K562 (cell line): ENCODE data around the gene CREG1. TPM values are rescaled to one million over a fixed set of nuclear protein-coding genes. Genes with fewer than 3 reads are reported as not detected.
A peak's percentile ranks its signal among the peaks of the same experiment; 100 is the strongest.

Experiments used
- ATF7 ChIP-seq: fragments of 450-650 bp; IDR thresholded peaks from 2 replicates; pipeline ENCODE4 v1.7.1; 2014; ENCODE audit warnings: mild to moderate bottlenecking, moderate library complexity
- CTCF ChIP-seq, 3 experiments: IDR thresholded peaks in 2 of 3; conservative IDR thresholded peaks in 1 of 3; 2 replicates each; pipeline ENCODE4 v1.5.1; 2011 to 2012; ENCODE audit warnings: low read length in 3 of 3, mild to moderate bottlenecking in 3 of 3, control low read depth in 2 of 3, improper control_type of control experiment in 1 of 3, inconsistent platforms in 1 of 3, low read depth in 1 of 3, mixed read lengths in 1 of 3, moderate library complexity in 1 of 3; ENCODE audit not compliant: insufficient read depth in 2 of 3
- JUND ChIP-seq, 2 experiments: IDR thresholded peaks; 2 replicates in 1 of 2; 3 replicates in 1 of 2; pipeline ENCODE4 v1.6.1; 2011; ENCODE audit warnings: borderline replicate concordance in 2 of 2, low read depth in 2 of 2, low read length in 2 of 2, improper control_type of control experiment in 1 of 2, missing biosample characterization in 1 of 2, missing genetic modification characterization in 1 of 2, missing genetic modification reagents in 1 of 2
- MCM7 ChIP-seq, 2 experiments: fragments of 450-650 bp; IDR thresholded peaks; 2 replicates each; pipeline ENCODE4 v1.6.1; 2016 to 2018
- RBFOX2 ChIP-seq: fragments of 200-400 bp; formaldehyde crosslinking; IDR thresholded peaks from 2 replicates; pipeline ENCODE4 v1.6.1; 2017; ENCODE audit warnings: low read depth, mild to moderate bottlenecking, low read length, moderate library complexity
- RNF2 ChIP-seq: sonication (generic); IDR thresholded peaks from 2 replicates; pipeline ENCODE4 v1.6.1; 2016
- SMAD4 ChIP-seq: fragments of 250-450 bp; sonication (Bioruptor Pico); conservative IDR thresholded peaks from 2 replicates; pipeline ENCODE4 v1.8.0; 2021; ENCODE audit warnings: inconsistent platforms, mild to moderate bottlenecking, moderate library complexity
- ZEB2 ChIP-seq: fragments of 450-650 bp; IDR thresholded peaks from 2 replicates; pipeline ENCODE4 v1.6.1; 2016
- ZNF592 ChIP-seq: fragments of 450-650 bp; IDR thresholded peaks from 2 replicates; pipeline ENCODE4 v1.6.1; 2017; ENCODE audit warnings: antibody characterized with exemption, mild to moderate bottlenecking
- ZSCAN32 ChIP-seq: fragments of 450-650 bp; formaldehyde crosslinking; IDR thresholded peaks from 2 replicates; pipeline ENCODE4 v1.4.0; 2020; ENCODE audit warnings: mild to moderate bottlenecking, moderate library complexity
- polyA plus RNA-seq, 8 experiments: library from polyadenylated mRNA; depleted of rRNA in 4 of 8; stranded (reverse) in 5 of 8; unstranded in 3 of 8; fragments of >200 nt; fragmentation: Nextera tagmentation in 2 of 8; fragmentation: Illumina TruSeq in 1 of 8; extraction: Ambion mirVana in 2 of 8; extraction: Trizol in 1 of 8; gene quantifications; 2 replicates each; pipeline versions ENCODE4 v1.2.1 to v1.2.3, GENCODE V29; 2011 to 2014; ENCODE audit warnings: inconsistent platforms in 1 of 8, missing spikeins in 1 of 8
- total RNA-seq, 7 experiments: library from RNA; depleted of rRNA in 6 of 7; stranded (reverse); fragments of >200 nt in 6 of 7; fragmentation: Illumina TruSeq in 2 of 7; extraction: Trizol in 2 of 7; gene quantifications; 2 replicates each; pipeline versions ENCODE4 v1.2.1 to v1.2.3, GENCODE V29; 2011 to 2021; ENCODE audit warnings: low replicate concordance in 1 of 7
- TF ChIP-seq, protein P1 (sequence below), 2 experiments: fragments of 450-650 bp in 1 of 2; sonication (generic) in 1 of 2; formaldehyde crosslinking in 1 of 2; IDR thresholded peaks in 1 of 2; conservative IDR thresholded peaks in 1 of 2; 2 replicates each; pipeline versions ENCODE4 v1.6.1 to v1.8.1; 2016 to 2023; ENCODE audit warnings: mild to moderate bottlenecking in 2 of 2, moderate library complexity in 2 of 2, inconsistent platforms in 1 of 2, missing genetic modification reagents in 1 of 2
- TF ChIP-seq, protein P2 (sequence below), 2 experiments: fragments of 450-650 bp; IDR thresholded peaks; 2 replicates each; pipeline ENCODE4 v1.6.1; 2018; ENCODE audit warnings: mild to moderate bottlenecking in 2 of 2, low read depth in 1 of 2; ENCODE audit not compliant: partially characterized antibody in 2 of 2
- TF ChIP-seq, protein P3 (sequence below): fragments of 250-450 bp; sonication (Bioruptor Pico); IDR thresholded peaks from 2 replicates; pipeline ENCODE4 v1.8.0; 2021; ENCODE audit warnings: mild to moderate bottlenecking, moderate library complexity

CREG1 gene
- total and polyA plus RNA-seq, 9 of the 15 experiments (the other 6 are each of a cell fraction or from before 2014, with no cell fraction given): 45.7 to 272 (median 161) TPM

- peak; percentile 83 for TF ChIP-seq ZSCAN32 (CRISPR knock-in tag)
- TF ChIP-seq, protein P1, sequence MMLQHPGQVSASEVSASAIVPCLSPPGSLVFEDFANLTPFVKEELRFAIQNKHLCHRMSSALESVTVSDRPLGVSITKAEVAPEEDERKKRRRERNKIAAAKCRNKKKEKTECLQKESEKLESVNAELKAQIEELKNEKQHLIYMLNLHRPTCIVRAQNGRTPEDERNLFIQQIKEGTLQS (IDR thresholded peaks at IDR 0.05): peak; percentile 93
- TF ChIP-seq, protein P1 (CRISPR knock-in tag; conservative IDR thresholded peaks at IDR 0.05): no peak
- TF ChIP-seq, protein P2, sequence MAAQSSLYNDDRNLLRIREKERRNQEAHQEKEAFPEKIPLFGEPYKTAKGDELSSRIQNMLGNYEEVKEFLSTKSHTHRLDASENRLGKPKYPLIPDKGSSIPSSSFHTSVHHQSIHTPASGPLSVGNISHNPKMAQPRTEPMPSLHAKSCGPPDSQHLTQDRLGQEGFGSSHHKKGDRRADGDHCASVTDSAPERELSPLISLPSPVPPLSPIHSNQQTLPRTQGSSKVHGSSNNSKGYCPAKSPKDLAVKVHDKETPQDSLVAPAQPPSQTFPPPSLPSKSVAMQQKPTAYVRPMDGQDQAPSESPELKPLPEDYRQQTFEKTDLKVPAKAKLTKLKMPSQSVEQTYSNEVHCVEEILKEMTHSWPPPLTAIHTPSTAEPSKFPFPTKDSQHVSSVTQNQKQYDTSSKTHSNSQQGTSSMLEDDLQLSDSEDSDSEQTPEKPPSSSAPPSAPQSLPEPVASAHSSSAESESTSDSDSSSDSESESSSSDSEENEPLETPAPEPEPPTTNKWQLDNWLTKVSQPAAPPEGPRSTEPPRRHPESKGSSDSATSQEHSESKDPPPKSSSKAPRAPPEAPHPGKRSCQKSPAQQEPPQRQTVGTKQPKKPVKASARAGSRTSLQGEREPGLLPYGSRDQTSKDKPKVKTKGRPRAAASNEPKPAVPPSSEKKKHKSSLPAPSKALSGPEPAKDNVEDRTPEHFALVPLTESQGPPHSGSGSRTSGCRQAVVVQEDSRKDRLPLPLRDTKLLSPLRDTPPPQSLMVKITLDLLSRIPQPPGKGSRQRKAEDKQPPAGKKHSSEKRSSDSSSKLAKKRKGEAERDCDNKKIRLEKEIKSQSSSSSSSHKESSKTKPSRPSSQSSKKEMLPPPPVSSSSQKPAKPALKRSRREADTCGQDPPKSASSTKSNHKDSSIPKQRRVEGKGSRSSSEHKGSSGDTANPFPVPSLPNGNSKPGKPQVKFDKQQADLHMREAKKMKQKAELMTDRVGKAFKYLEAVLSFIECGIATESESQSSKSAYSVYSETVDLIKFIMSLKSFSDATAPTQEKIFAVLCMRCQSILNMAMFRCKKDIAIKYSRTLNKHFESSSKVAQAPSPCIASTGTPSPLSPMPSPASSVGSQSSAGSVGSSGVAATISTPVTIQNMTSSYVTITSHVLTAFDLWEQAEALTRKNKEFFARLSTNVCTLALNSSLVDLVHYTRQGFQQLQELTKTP (IDR thresholded peaks at IDR 0.05; ENCODE audit: low read depth in 1 of 2, partially characterized antibody in 2 of 2): peak in 1 of 2 experiments; percentile 8
- peak; percentile 59; the same call in 1 of the 2 replicates for TF ChIP-seq JUND (IDR thresholded peaks at IDR 0.05; ENCODE audit: borderline replicate concordance, low read depth, low read length)
- no peak for TF ChIP-seq JUND (tag; IDR thresholded peaks at IDR 0.05; ENCODE audit: borderline replicate concordance, low read depth, low read length)
- TF ChIP-seq ZEB2: peak; percentile 19; the same call in 1 of the 2 replicates
- TF ChIP-seq, protein P3, sequence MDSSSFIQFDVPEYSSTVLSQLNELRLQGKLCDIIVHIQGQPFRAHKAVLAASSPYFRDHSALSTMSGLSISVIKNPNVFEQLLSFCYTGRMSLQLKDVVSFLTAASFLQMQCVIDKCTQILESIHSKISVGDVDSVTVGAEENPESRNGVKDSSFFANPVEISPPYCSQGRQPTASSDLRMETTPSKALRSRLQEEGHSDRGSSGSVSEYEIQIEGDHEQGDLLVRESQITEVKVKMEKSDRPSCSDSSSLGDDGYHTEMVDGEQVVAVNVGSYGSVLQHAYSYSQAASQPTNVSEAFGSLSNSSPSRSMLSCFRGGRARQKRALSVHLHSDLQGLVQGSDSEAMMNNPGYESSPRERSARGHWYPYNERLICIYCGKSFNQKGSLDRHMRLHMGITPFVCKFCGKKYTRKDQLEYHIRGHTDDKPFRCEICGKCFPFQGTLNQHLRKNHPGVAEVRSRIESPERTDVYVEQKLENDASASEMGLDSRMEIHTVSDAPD (CRISPR knock-in tag): no peak
- TF ChIP-seq MCM7 (IDR thresholded peaks at IDR 0.05): no peak
- peak; percentile 40; the same call in 1 of the 2 replicates for TF ChIP-seq RNF2
- 0 out of 6 replicates have a peak, but pooled peaks of 1 of the 3 experiments have one; percentile 2 for TF ChIP-seq CTCF (IDR thresholded peaks at IDR 0.05 in 2 of 3, conservative IDR thresholded peaks at IDR 0.05 in 1 of 3; ENCODE audit: insufficient read depth in 2 of 3, low read depth in 1 of 3, low read length in 3 of 3)
- peak; percentile 45 for TF ChIP-seq RBFOX2
- peak; percentile 76; the same call in 1 of the 2 replicates for TF ChIP-seq ATF7
- peak; percentile 73 for TF ChIP-seq SMAD4 (CRISPR knock-in tag)
- TF ChIP-seq ZNF592: 0 out of 2 replicates have a peak, but pooled peaks have one; percentile 62
These were observed 11.2 kb upstream of the CREG1 start (continued) for GRCh38 chr1:167564612-167565270.
